HG03342 (cell line): ENCODE results near the gene FOXN3.
"Not testable (repeated sequence)": the region's sequence is repeated elsewhere in the genome, so short reads cannot be mapped to it uniquely, and the experiment has no call there.

ENCODE experiments used
- ATAC-seq: cut with Tn5 transposase; IDR thresholded peaks from one replicate; pipeline ENCODE4 v1.9.1; 2021; ENCODE audit warnings: mild to moderate bottlenecking, moderate library complexity; ENCODE audit not compliant: unreplicated experiment

FOXN3 gene

GRCh38 chr14:89207925-89208328, 209.1 kb downstream of the FOXN3 start:
- ATAC-seq = no peak

- ATAC-seq = no peak
Measured at GRCh38 chr14:89206389-89207031, 210.5 kb downstream of the FOXN3 start.

GRCh38 chr14:89205137-89205740, 211.8 kb downstream of the FOXN3 start:
- no peak for ATAC-seq

GRCh38 chr14:89202413-89203190, 214.4 kb downstream of the FOXN3 start:
- no peak for ATAC-seq

- ATAC-seq = no peak
Measured at GRCh38 chr14:89201645-89202044, 215.4 kb downstream of the FOXN3 start.

- not testable (repeated sequence) for ATAC-seq
Measured at GRCh38 chr14:89199357-89199756, 217.7 kb downstream of the FOXN3 start.

GRCh38 chr14:89198544-89199329, 218.3 kb downstream of the FOXN3 start:
- ATAC-seq = no peak

- no peak for ATAC-seq
Measured at GRCh38 chr14:89197623-89198022, 219.4 kb downstream of the FOXN3 start.

- ATAC-seq = no peak
Measured at GRCh38 chr14:89196545-89196944, 220.5 kb downstream of the FOXN3 start.

GRCh38 chr14:89194376-89194775, 222.7 kb downstream of the FOXN3 start:
- ATAC-seq = no peak

GRCh38 chr14:89190765-89191513, 226.1 kb downstream of the FOXN3 start:
- ATAC-seq = no peak

- no peak for ATAC-seq
Measured at GRCh38 chr14:89188492-89188891, 228.5 kb downstream of the FOXN3 start.

GRCh38 chr14:89187501-89187900, 229.5 kb downstream of the FOXN3 start:
- no peak for ATAC-seq

GRCh38 chr14:89186856-89187376, 230.1 kb downstream of the FOXN3 start:
- peak; percentile 62 for ATAC-seq

GRCh38 chr14:89185919-89186855, 230.8 kb downstream of the FOXN3 start:
- no peak for ATAC-seq

- no peak for ATAC-seq
Measured at GRCh38 chr14:89184952-89185351, 232.1 kb downstream of the FOXN3 start.

- no peak for ATAC-seq
Measured at GRCh38 chr14:89182326-89182725, 234.7 kb downstream of the FOXN3 start.

GRCh38 chr14:89180546-89180945, 236.5 kb downstream of the FOXN3 start:
- no peak for ATAC-seq

- ATAC-seq = no peak
Measured at GRCh38 chr14:89179891-89180404, 237.1 kb downstream of the FOXN3 start.
